ENCODE measurements around the gene APLP1.

- TF ChIP-seq NR1H2 (CRISPR knock-in tag; IDR thresholded peaks at IDR 0.05) (no peak), CDX4 (CRISPR knock-in tag; IDR thresholded peaks at IDR 0.05; ENCODE audit: borderline replicate concordance) (no peak), CTCF (IDR thresholded peaks at IDR 0.05) (no peak), ZNF263 (CRISPR knock-in tag; IDR thresholded peaks at IDR 0.05; ENCODE audit: low read depth) (no peak), USF2 (CRISPR knock-in tag; IDR thresholded peaks at IDR 0.05) (no peak), MAX (CRISPR knock-in tag; IDR thresholded peaks at IDR 0.05) (no peak), ETV6 (CRISPR knock-in tag; IDR thresholded peaks at IDR 0.05) (no peak), ATF3 (CRISPR knock-in tag; conservative IDR thresholded peaks at IDR 0.05) (no peak), AR (CRISPR knock-in tag; IDR thresholded peaks at IDR 0.05) (no peak)
These were observed 3.8 kb downstream of the APLP1 start for GRCh38 chr19:35872180-35872579.

Measured in WTC11 (cell line).